Body of pancreas (tissue), 4 donors: ENCODE measurements around the gene NEURL1.

Experiments used
- CTCF ChIP-seq, 7 experiments: fragments of 450-650 bp in 4 of 7; fragments of 200-600 bp in 3 of 7; sonication (generic) in 3 of 7; IDR thresholded peaks; one replicate each; pipeline ENCODE4 v1.5.1; 2016 to 2019; ENCODE audit warnings: antibody characterized with exemption in 7 of 7
- POLR2A ChIP-seq, 3 donors: fragments of 450-650 bp; IDR thresholded peaks; one replicate each; pipeline ENCODE4 v1.6.1; 2016; ENCODE audit warnings: antibody characterized with exemption in 3 of 3, mild to moderate bottlenecking in 2 of 3

GRCh38 chr10:103543617-103544525, 50.4 kb downstream of the NEURL1 start:
- TF ChIP-seq CTCF (IDR thresholded peaks at IDR 0.05) (no peak), POLR2A (IDR thresholded peaks at IDR 0.05) (no peak)
